KMS-11 (cell line): ENCODE results near the gene PIGQ.

ENCODE experiments used
- H2AFZ ChIP-seq: fragments of 200-600 bp; sonication (generic); 2 replicates; pipeline ENCODE4 v1.6.1; 2016; ENCODE audit warnings: antibody characterized with exemption, mixed run types, low read depth
- H3K27ac ChIP-seq: fragments of 200-600 bp; sonication (generic); 2 replicates; pipeline ENCODE4 v1.6.1; 2016; ENCODE audit warnings: mild to moderate bottlenecking, mixed run types
- H3K27me3 ChIP-seq: fragments of 200-600 bp; sonication (generic); 2 replicates; pipeline ENCODE4 v1.6.1; 2017; ENCODE audit warnings: mild to moderate bottlenecking, low read depth, mixed run types, moderate library complexity; ENCODE audit not compliant: insufficient read depth
- H3K36me3 ChIP-seq: fragments of 200-600 bp; sonication (generic); 2 replicates; pipeline ENCODE4 v1.6.1; 2017; ENCODE audit warnings: mild to moderate bottlenecking, mixed run types; ENCODE audit not compliant: insufficient read depth
- H3K4me1 ChIP-seq: fragments of 200-600 bp; sonication (generic); 2 replicates; pipeline ENCODE4 v1.6.1; 2016; ENCODE audit warnings: mild to moderate bottlenecking, low read depth, mixed run types; ENCODE audit not compliant: poor library complexity, severe bottlenecking
- H3K4me2 ChIP-seq: fragments of 200-600 bp; sonication (generic); 2 replicates; pipeline ENCODE4 v1.7.0; 2016; ENCODE audit warnings: mild to moderate bottlenecking, mixed run types
- H3K4me3 ChIP-seq: fragments of 200-600 bp; sonication (generic); IDR thresholded peaks from 2 replicates; pipeline ENCODE4 v1.6.1; 2017; ENCODE audit warnings: low read depth, low read length, mixed read lengths; ENCODE audit not compliant: insufficient read depth
- H3K79me2 ChIP-seq: fragments of 200-600 bp; sonication (generic); 2 replicates; pipeline ENCODE4 v1.6.1; 2016; ENCODE audit warnings: low read depth, mixed run types; ENCODE audit not compliant: insufficient read depth
- H3K9ac ChIP-seq: fragments of 200-600 bp; sonication (generic); 2 replicates; pipeline ENCODE4 v1.6.1; 2016; ENCODE audit warnings: mild to moderate bottlenecking, mixed run types
- H4K20me1 ChIP-seq: fragments of 200-600 bp; sonication (generic); 2 replicates; pipeline ENCODE4 v1.6.1; 2016; ENCODE audit warnings: mild to moderate bottlenecking, mixed run types; ENCODE audit not compliant: insufficient read depth
- CTCF ChIP-seq: fragments of 200-600 bp; sonication (generic); conservative IDR thresholded peaks from 2 replicates; pipeline ENCODE4 v1.6.1; 2017; ENCODE audit warnings: low read depth, mild to moderate bottlenecking, antibody characterized with exemption, low read length, moderate library complexity, mixed read lengths

Gene PIGQ

DNA sequence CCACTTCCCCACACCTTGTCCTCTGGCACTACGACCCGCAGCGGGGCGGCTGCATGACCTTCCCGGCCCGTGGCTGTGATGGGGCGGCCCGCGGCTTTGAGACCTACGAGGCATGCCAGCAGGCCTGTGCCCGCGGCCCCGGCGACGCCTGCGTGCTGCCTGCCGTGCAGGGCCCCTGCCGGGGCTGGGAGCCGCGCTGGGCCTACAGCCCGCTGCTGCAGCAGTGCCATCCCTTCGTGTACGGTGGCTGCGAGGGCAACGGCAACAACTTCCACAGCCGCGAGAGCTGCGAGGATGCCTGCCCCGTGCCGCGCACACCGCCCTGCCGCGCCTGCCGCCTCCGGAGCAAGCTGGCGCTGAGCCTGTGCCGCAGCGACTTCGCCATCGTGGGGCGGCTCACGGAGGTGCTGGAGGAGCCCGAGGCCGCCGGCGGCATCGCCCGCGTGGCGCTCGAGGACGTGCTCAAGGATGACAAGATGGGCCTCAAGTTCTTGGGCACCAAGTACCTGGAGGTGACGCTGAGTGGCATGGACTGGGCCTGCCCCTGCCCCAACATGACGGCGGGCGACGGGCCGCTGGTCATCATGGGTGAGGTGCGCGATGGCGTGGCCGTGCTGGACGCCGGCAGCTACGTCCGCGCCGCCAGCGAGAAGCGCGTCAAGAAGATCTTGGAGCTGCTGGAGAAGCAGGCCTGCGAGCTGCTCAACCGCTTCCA is 63.7 kb downstream of the PIGQ start:
- no peaks in the 10 kb centered on the region for H3K27me3 ChIP-seq
- H3K4me1 ChIP-seq, result peaks cover 6% of the 10 kb centered on the region
- no peak overlapping the region for H3K4me2 ChIP-seq
- no peak overlapping the region for H3K4me3 ChIP-seq
- H4K20me1 ChIP-seq, result no peaks in the 10 kb centered on the region
- no peak overlapping the region for H3K9ac ChIP-seq
- TF ChIP-seq CTCF, result no peak
- H3K79me2 ChIP-seq, result peaks cover 12% of the 10 kb centered on the region; the same call in 1 of the 2 replicates
- H3K27ac ChIP-seq, result no peak overlapping the region
- no peaks in the 10 kb centered on the region; the same call in 1 of the 2 replicates for H3K36me3 ChIP-seq
- no peak overlapping the region for H2AFZ ChIP-seq
